Ovary (tissue), 3 donors: ENCODE results near the gene RPL10A.

Experiments
- EP300 ChIP-seq: sonication (generic); formaldehyde crosslinking; IDR thresholded peaks from one replicate; pipeline ENCODE4 v1.6.1; 2017; ENCODE audit warnings: antibody characterized with exemption
- POLR2A ChIP-seq: fragments of 450-650 bp; IDR thresholded peaks from one replicate; pipeline ENCODE4 v1.6.1; 2017; ENCODE audit warnings: antibody characterized with exemption, mild to moderate bottlenecking, moderate library complexity
- TF ChIP-seq, protein P1 (sequence below), 3 donors: fragments of 450-650 bp in 2 of 3; fragments of 200-600 bp in 1 of 3; IDR thresholded peaks; one replicate each; pipeline versions ENCODE4 v1.5.1 to v1.8.0; 2016 to 2022; ENCODE audit warnings: antibody characterized with exemption in 3 of 3, mild to moderate bottlenecking in 1 of 3
- donor health status: DM: no; HTN: no; CAD: no.

DNA sequence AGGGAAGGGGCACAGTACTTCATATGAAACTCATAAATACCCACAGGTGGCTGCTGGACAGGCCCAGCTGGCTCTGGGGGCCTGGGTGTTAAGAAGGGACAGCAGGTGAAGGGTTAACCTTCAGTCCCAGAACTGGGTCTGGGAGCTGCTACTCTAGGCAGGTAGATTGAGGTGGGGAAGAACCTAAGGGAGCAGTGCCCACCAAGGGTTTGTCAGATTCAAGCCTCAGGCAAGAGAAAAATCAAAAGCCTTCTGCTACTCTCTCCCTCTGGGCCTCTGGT lies 5.6 kb downstream of the RPL10A start:
- TF ChIP-seq, protein P1, sequence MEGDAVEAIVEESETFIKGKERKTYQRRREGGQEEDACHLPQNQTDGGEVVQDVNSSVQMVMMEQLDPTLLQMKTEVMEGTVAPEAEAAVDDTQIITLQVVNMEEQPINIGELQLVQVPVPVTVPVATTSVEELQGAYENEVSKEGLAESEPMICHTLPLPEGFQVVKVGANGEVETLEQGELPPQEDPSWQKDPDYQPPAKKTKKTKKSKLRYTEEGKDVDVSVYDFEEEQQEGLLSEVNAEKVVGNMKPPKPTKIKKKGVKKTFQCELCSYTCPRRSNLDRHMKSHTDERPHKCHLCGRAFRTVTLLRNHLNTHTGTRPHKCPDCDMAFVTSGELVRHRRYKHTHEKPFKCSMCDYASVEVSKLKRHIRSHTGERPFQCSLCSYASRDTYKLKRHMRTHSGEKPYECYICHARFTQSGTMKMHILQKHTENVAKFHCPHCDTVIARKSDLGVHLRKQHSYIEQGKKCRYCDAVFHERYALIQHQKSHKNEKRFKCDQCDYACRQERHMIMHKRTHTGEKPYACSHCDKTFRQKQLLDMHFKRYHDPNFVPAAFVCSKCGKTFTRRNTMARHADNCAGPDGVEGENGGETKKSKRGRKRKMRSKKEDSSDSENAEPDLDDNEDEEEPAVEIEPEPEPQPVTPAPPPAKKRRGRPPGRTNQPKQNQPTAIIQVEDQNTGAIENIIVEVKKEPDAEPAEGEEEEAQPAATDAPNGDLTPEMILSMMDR (IDR thresholded peaks at IDR 0.05): no peak
- TF ChIP-seq POLR2A (no peak), EP300 (no peak)
